Uterus (tissue), 4 donors: Measurements from ENCODE around the gene LEF1. TPM values are rescaled to one million over a fixed set of nuclear protein-coding genes. Genes with fewer than 3 reads are reported as not detected.

Experiments used
- DNase-seq, 2 donors: peaks; one replicate each; pipeline ENCODE4 v3.0.0-alpha.2; 2019 to 2020
- H3K27ac ChIP-seq, 2 donors: fragments of 200-600 bp; sonication (generic); 1 replicate in 1 of 2; 2 replicates in 1 of 2; pipeline ENCODE4 v1.5.1; 2016 to 2018
- H3K27me3 ChIP-seq, 2 donors: fragments of 200-600 bp; sonication (generic); one replicate each; pipeline ENCODE4 v1.5.1; 2018 to 2019; ENCODE audit warnings: control low read depth in 1 of 2
- H3K36me3 ChIP-seq, 2 donors: fragments of 200-600 bp; sonication (generic); one replicate each; pipeline ENCODE4 v1.5.1; 2019; ENCODE audit warnings: control low read depth in 1 of 2
- H3K4me1 ChIP-seq, 2 donors: fragments of 200-600 bp; sonication (generic); one replicate each; pipeline ENCODE4 v1.5.1; 2018 to 2019; ENCODE audit warnings: control low read depth in 1 of 2
- H3K4me3 ChIP-seq, 2 donors: fragments of 200-600 bp; sonication (generic); 1 replicate in 1 of 2; 2 replicates in 1 of 2; pipeline ENCODE4 v1.5.1; 2018 to 2019; ENCODE audit warnings: mild to moderate bottlenecking in 1 of 2
- H3K9me3 ChIP-seq, 2 donors: fragments of 200-600 bp; sonication (generic); one replicate each; pipeline ENCODE4 v1.5.1; 2019; ENCODE audit warnings: control low read depth in 1 of 2
- POLR2A ChIP-seq, 2 donors: fragments of 450-650 bp; IDR thresholded peaks; one replicate each; pipeline ENCODE4 v1.6.1; 2016; ENCODE audit warnings: antibody characterized with exemption in 2 of 2, mild to moderate bottlenecking in 1 of 2, moderate library complexity in 1 of 2
- intact Hi-C: fragments of 100-400 bp; cut with DNase I; formaldehyde crosslinking; loops from one replicate; pipeline ENCODE4 v1.15.1; 2023; ENCODE audit warnings: low total_unique reads
- total RNA-seq, 4 donors: library from RNA; depleted of rRNA in 3 of 4; stranded (reverse); fragments of >200 nt in 3 of 4; gene quantifications; one replicate each; pipeline versions ENCODE4 v1.1.0 to v1.2.4, GENCODE V29; 2014 to 2023
- TF ChIP-seq, protein P1 (sequence below), 4 experiments: fragments of 200-600 bp in 2 of 4; fragments of 450-650 bp in 2 of 4; sonication (generic) in 2 of 4; IDR thresholded peaks; one replicate each; pipeline ENCODE4 v1.5.1; 2016 to 2019; ENCODE audit warnings: antibody characterized with exemption in 4 of 4, mild to moderate bottlenecking in 2 of 4, moderate library complexity in 1 of 4
- donor health status: DM: yes; HTN: yes; CAD: no.

LEF1 gene
- total RNA-seq, 4 donors from 2014 or later: 27.4 to 49.7 (median 43.7) TPM

DNA sequence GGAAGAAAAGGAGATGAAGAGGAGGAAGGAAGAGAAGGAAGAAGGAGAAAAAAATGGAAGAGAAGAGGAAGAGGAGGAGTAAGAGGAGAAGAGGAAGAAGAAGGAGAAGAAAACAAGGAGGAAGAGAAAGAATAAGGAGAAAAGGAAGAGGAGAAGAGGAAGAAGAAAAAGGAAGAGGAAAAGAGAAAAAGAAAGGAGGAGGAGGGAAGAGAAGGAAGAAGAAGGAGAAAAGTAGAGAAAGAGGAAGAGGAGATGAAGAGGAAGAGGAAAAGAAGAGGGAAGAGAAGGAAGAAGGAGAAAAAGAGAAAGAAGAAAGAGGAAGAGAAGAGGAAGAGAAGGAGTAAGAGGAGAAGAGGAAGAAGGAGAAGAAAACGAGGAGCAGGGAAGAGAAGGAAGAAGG lies 11.8 kb upstream of the LEF1 start:
- TF ChIP-seq POLR2A (IDR thresholded peaks at IDR 0.05): no peak
- TF ChIP-seq, protein P1, sequence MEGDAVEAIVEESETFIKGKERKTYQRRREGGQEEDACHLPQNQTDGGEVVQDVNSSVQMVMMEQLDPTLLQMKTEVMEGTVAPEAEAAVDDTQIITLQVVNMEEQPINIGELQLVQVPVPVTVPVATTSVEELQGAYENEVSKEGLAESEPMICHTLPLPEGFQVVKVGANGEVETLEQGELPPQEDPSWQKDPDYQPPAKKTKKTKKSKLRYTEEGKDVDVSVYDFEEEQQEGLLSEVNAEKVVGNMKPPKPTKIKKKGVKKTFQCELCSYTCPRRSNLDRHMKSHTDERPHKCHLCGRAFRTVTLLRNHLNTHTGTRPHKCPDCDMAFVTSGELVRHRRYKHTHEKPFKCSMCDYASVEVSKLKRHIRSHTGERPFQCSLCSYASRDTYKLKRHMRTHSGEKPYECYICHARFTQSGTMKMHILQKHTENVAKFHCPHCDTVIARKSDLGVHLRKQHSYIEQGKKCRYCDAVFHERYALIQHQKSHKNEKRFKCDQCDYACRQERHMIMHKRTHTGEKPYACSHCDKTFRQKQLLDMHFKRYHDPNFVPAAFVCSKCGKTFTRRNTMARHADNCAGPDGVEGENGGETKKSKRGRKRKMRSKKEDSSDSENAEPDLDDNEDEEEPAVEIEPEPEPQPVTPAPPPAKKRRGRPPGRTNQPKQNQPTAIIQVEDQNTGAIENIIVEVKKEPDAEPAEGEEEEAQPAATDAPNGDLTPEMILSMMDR (IDR thresholded peaks at IDR 0.05): no peak
- Histone ChIP-seq H3K9me3 (no peaks in the 10 kb centered on the region), H3K27me3 (no peaks in the 10 kb centered on the region), H3K4me1 (no peaks in the 10 kb centered on the region), H3K27ac (no peak overlapping the region), H3K4me3 (no peak overlapping the region), H3K36me3 (no peaks in the 10 kb centered on the region)
- intact Hi-C loops: no loop called here
- DNase-seq: no peak

DNA sequence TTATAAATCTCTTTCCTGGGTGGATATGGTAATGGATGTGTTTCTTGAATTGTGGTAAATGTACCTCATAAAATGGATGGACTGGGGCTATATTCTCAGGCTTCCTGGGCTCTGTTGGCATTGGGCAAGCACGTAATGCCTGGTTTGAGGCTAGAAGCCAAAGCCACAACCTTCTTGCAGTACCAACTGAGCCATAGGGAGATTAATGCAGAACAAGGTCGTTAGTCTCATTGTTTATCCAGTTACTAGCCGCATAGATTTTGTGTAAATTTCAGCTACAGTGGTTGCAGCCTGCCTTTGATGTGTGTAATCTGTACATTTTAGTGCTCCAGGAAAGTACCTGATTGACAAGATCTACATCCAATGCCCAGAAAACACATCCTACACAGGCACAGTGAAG lies 7.2 kb upstream of the LEF1 start:
- Histone ChIP-seq H3K36me3 (no peaks in the 10 kb centered on the region), H3K9me3 (no peaks in the 10 kb centered on the region), H3K4me1 (no peaks in the 10 kb centered on the region), H3K4me3 (no peak overlapping the region), H3K27ac (no peak overlapping the region), H3K27me3 (peaks cover 10 to 13% of the 10 kb centered on the region in 2 donors)
- DNase-seq: no peak
- TF ChIP-seq, protein P1 (IDR thresholded peaks at IDR 0.05): no peak
- no peak for TF ChIP-seq POLR2A (IDR thresholded peaks at IDR 0.05)
- intact Hi-C loops: no loop called here

DNA sequence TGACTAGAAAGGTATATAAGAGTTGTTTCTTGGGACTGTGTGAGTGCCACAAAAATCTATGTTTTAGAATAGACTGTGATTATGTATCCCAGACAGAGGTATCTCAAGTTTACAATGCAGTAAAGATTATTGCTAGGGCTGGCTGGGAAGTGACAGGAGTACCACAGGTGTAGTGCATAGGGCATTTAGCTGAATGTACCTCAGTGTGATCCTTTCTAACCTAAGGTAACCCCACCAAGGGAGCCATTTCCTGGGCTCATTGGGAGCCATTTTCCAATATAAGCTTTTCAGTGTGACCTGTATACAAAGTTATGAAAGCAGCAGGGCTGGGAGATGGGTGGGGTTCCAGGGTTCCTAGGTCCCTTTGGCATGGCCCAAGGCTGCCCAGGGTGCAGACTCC lies 6.1 kb upstream of the LEF1 start:
- Histone ChIP-seq H3K4me1 (no peaks in the 10 kb centered on the region), H3K27me3 (peaks cover 14 to 24% of the 10 kb centered on the region in 2 donors), H3K36me3 (no peaks in the 10 kb centered on the region), H3K4me3 (no peak overlapping the region), H3K27ac (no peak overlapping the region), H3K9me3 (no peaks in the 10 kb centered on the region)
- no peak for DNase-seq
- TF ChIP-seq POLR2A (IDR thresholded peaks at IDR 0.05): no peak
- TF ChIP-seq, protein P1 (IDR thresholded peaks at IDR 0.05): no peak
- intact Hi-C loops: no loop called here

DNA sequence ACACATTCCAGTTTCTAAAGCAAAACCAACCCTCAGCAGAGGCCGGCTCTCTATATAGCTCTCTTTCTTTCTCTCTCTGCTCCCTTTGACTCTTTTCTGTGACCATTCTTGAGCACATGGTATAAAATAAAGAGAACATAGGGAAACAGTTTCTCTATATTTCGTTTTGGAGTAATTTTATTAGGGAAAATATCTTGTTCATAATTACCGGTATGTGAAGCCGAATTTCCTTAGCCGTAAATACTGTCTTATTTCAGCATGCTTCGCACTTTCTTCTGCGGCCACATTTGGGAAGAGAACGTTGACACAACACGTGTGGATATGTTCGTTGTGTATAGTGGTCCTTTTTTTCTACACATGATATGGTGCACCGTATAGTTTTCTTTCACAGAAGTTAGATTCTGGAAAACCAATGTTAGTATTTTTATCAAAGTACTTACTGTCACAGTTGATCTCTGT lies 4.9 kb upstream of the LEF1 start:
- no peaks in the 10 kb centered on the region for H3K9me3 ChIP-seq
- H3K27me3 ChIP-seq: peaks cover 14 to 34% of the 10 kb centered on the region in 2 donors
- intact Hi-C loops: no loop called here
- H3K27ac ChIP-seq: peak overlapping the region; percentile 68 to 69
- H3K4me3 ChIP-seq: peak overlapping the region in 1 of 2 donors; percentile 43
- H3K4me1 ChIP-seq: no peaks in the 10 kb centered on the region
- DNase-seq: no peak
- H3K36me3 ChIP-seq: no peaks in the 10 kb centered on the region
- no peak for TF ChIP-seq POLR2A (IDR thresholded peaks at IDR 0.05)
- TF ChIP-seq, protein P1 (IDR thresholded peaks at IDR 0.05): no peak

DNA sequence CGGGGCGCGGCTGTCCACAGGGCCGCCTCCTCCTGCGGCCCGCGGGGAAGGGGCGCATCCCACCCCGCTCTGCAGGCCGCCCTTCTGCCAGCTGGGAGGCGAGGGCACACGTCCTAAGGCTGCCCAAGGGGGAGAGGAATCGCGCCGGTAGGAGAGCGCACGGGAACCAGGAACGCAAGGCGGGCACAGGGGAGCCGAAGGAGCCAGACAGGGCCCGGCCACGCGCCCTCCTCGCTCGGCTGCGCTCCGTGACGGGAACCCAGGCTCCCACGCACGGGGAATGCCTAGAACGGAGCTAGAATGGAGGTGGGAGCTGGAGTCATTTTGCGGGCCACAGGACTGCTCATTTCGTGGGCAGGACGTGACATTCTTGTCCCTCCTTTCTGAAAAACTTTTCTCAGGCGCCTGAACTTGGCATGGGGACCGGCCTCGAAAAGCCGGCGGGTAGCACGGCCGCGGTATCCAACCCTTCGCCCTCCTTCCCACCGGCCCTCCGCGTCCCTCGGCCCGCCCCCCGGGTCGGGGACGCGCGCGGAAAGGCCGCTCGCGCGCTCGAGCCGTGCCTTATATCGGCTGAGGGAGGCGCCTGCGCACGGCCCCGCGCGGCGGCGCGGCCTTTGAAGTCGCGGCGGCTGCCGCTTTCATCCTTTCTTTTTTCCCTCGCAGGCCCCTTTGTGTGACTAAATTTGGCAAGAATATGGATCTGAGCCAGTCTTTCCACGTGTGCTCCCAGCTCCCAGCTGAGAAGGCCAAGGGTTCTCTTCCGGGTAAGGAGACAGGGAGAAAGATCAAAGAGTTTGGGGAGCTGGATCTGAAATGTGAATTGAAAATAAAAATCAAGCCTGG lies 4.2 kb upstream of the LEF1 start:
- intact Hi-C loops: no loop called here
- peak in 1 of 2 donors; percentile 43 for DNase-seq
- TF ChIP-seq, protein P1 (IDR thresholded peaks at IDR 0.05): no peak
- peak in 1 of 2 donors; percentile 60 for TF ChIP-seq POLR2A (IDR thresholded peaks at IDR 0.05)
- peaks cover 14 to 34% of the 10 kb centered on the region in 2 donors for H3K27me3 ChIP-seq
- peak overlapping the region; percentile 68 to 69 for H3K27ac ChIP-seq
- no peaks in the 10 kb centered on the region for H3K9me3 ChIP-seq
- no peaks in the 10 kb centered on the region for H3K36me3 ChIP-seq
- H3K4me1 ChIP-seq: no peaks in the 10 kb centered on the region
- H3K4me3 ChIP-seq: peak overlapping the region; percentile 23 to 43
